A673 (cell line): ENCODE results near the gene MED23. TPM values are rescaled to one million over a fixed set of nuclear protein-coding genes. Genes with fewer than 3 reads are reported as not detected.
A peak's percentile ranks its signal among the peaks of the same experiment; 100 is the strongest.

Experiments
- Bru-seq: library from RNA; stranded (reverse); fragments of 400-500 nt; gene quantifications from one replicate; lab custom pipeline; 2021; lab: Mats Ljungman, UMichigan
- BruChase-seq, 2 experiments: library from RNA; stranded (reverse); fragments of 400-500 nt; gene quantifications; one replicate each; lab custom pipeline; 2021; lab: Mats Ljungman, UMichigan
- BruUV-seq: library from RNA; stranded (reverse); fragments of 400-500 nt; replicated peaks from 2 replicates; lab custom pipeline; 2021; lab: Mats Ljungman, UMichigan
- CTCF ChIA-PET: fragments of 300-600 bp; sonication (Branson Sonifier 250); formaldehyde crosslinking; loops from one replicate; lab custom pipeline; 2022; ENCODE audit warnings: antibody characterized with exemption; lab: Charles Lee
- POLR2A ChIA-PET: fragments of 300-600 bp; sonication (Branson Sonifier 250); formaldehyde crosslinking; loops from one replicate; lab custom pipeline; 2022; ENCODE audit warnings: antibody characterized with exemption; ENCODE audit not compliant: low non-redundant PET; lab: Charles Lee
- DNase-seq: peaks from one replicate; pipeline ENCODE4 v3.0.0-alpha.2; 2015; ENCODE audit warnings: low spot score
- H3K27ac ChIP-seq: fragments of 200-600 bp; sonication (generic); 2 replicates; pipeline ENCODE4 v1.5.1; 2016; ENCODE audit warnings: mixed run types, low read depth, mild to moderate bottlenecking, mixed read lengths, antibody characterized with exemption, low read length; ENCODE audit not compliant: poor library complexity, severe bottlenecking
- H3K27me3 ChIP-seq: fragments of 200-600 bp; sonication (generic); replicated peaks from 2 replicates; pipeline ENCODE4 v1.6.1; 2017; ENCODE audit warnings: mixed run types, low read depth, mild to moderate bottlenecking, mixed read lengths, antibody characterized with exemption, low read length; ENCODE audit not compliant: insufficient read depth, poor library complexity
- H3K36me3 ChIP-seq: fragments of 200-600 bp; sonication (generic); 2 replicates; pipeline ENCODE4 v1.6.1; 2016; ENCODE audit warnings: mixed run types, mild to moderate bottlenecking, mixed read lengths, antibody characterized with exemption, low read length; ENCODE audit not compliant: insufficient read depth, poor library complexity, severe bottlenecking
- H3K4me1 ChIP-seq: fragments of 200-600 bp; sonication (generic); 2 replicates; pipeline ENCODE4 v1.6.1; 2017; ENCODE audit warnings: mixed run types, mild to moderate bottlenecking, mixed read lengths, antibody characterized with exemption, low read length; ENCODE audit not compliant: insufficient read depth, poor library complexity, severe bottlenecking
- H3K4me3 ChIP-seq: fragments of 200-600 bp; sonication (generic); 2 replicates; pipeline ENCODE4 v1.5.1; 2016; ENCODE audit warnings: low read depth, mixed run types, mild to moderate bottlenecking, mixed read lengths, low read length; ENCODE audit not compliant: poor library complexity, severe bottlenecking
- H3K9me3 ChIP-seq: fragments of 200-600 bp; sonication (generic); 2 replicates; pipeline ENCODE4 v1.6.1; 2016; ENCODE audit warnings: mixed run types, low read depth, mild to moderate bottlenecking, mixed read lengths, antibody characterized with exemption, low read length; ENCODE audit not compliant: poor library complexity, severe bottlenecking
- CTCF ChIP-seq: fragments of 300-800, 200-600 bp; sonication (generic); conservative IDR thresholded peaks from 2 replicates; pipeline ENCODE4 v1.5.1; 2017; ENCODE audit warnings: low read depth, mild to moderate bottlenecking, antibody characterized with exemption, low read length, moderate library complexity, mixed read lengths
- EZH2 ChIP-seq: fragments of 200-600 bp; sonication (generic); IDR thresholded peaks from 2 replicates; pipeline ENCODE4 v1.6.1; 2017; ENCODE audit warnings: borderline replicate concordance, low read depth, mild to moderate bottlenecking, mixed read lengths, antibody characterized with exemption, low read length; ENCODE audit not compliant: poor library complexity, severe bottlenecking
- intact Hi-C: fragments of 100-400 bp; cut with micrococcal nuclease; formaldehyde crosslinking; loops from one replicate; pipeline ENCODE4 v1.10.0; 2022; ENCODE audit not compliant: unreplicated experiment
- long read RNA-seq: library from polyadenylated mRNA; stranded (forward); transcript quantifications from one replicate; pipeline ENCODE4 v2.0.0, GENCODE V29; 2022
- total RNA-seq: library from RNA; stranded (reverse); gene quantifications from 2 replicates; pipeline ENCODE4 v1.2.3, GENCODE V29; 2021

The MED23 gene
- total RNA-seq, result 31.7 and 32.3 TPM in 2 replicates
- percentile 89 among the genes with signal in this experiment for Bru-seq, nascent RNA
- percentile 89 among the genes with signal in this experiment for BruChase-seq, experiment 1, labeled RNA remaining after a 2-hour chase
- BruChase-seq, experiment 2, labeled RNA remaining after a 6-hour chase, result percentile 74 among the genes with signal in this experiment
- long read RNA-seq, full-length matches to known transcripts, result 20 of 65 reads
- long read RNA-seq, partial matches to known transcripts, result 26 of 65 reads
- long read RNA-seq, other reads (novel, unspliced or antisense), result 19 of 65 reads

GRCh38 chr6:131627724-131628682 is at the start of gene MED23:
Gene MED23, minus strand, starts transcription at chr6:131628242. Its CDS starts 193 bp downstream, at chr6:131628049.
- H3K36me3 ChIP-seq, result peaks cover 29% of the 10 kb centered on the region
- DNase-seq, result peak; percentile 96
- peak within 1 kb of the TSS; percentile 72 for H3K4me3 ChIP-seq
- CTCF ChIA-PET, result interaction anchor here (0.5 to 1.8 kb wide), 16 partner anchors 9 to 755 kb away, joined by 3 to 8 read pairs (median 4); partner anchors contain the start of gene ENPP3
- H3K27ac ChIP-seq, result peak within 1 kb of the TSS; percentile 64
- no peaks in the 10 kb centered on the region for H3K27me3 ChIP-seq
- no TSS peak for BruUV-seq
- TF ChIP-seq CTCF, result peak; percentile 100
- TF ChIP-seq EZH2, result no peak
- no peaks in the 10 kb centered on the region for H3K9me3 ChIP-seq
- peaks cover 17% of the 10 kb centered on the region for H3K4me1 ChIP-seq
- POLR2A ChIA-PET, result interaction anchor here (0.6 kb wide), 2 partner anchors 43 to 421 kb away, joined by 3 to 4 read pairs; no protein-coding TSS in a partner anchor
- intact Hi-C loops, result loop anchor here (2.0 to 5.0 kb wide), 3 partner anchors 246 to 743 kb away; no protein-coding TSS in a partner anchor

- ChIA-PET POLR2A (no interaction called here), CTCF (no interaction called here)
- Histone ChIP-seq H3K4me1 (no peaks in the 10 kb centered on the region), H3K27me3 (no peaks in the 10 kb centered on the region), H3K9me3 (no peaks in the 10 kb centered on the region), H3K36me3 (no peaks in the 10 kb centered on the region), H3K4me3 (no peak overlapping the region), H3K27ac (no peak overlapping the region)
- DNase-seq, result no peak
- intact Hi-C loops, result no loop called here
- TF ChIP-seq CTCF, result no peak
- TF ChIP-seq EZH2, result no peak
- BruUV-seq, result no TSS peak
Measured at GRCh38 chr6:131673184-131673583, 45.1 kb upstream of the MED23 start.

GRCh38 chr6:131669891-131670290 is 41.8 kb upstream of the MED23 start:
- H3K27ac ChIP-seq, result no peak overlapping the region
- no peak for DNase-seq
- ChIA-PET CTCF (no interaction called here), POLR2A (no interaction called here)
- no peaks in the 10 kb centered on the region for H3K27me3 ChIP-seq
- H3K4me1 ChIP-seq, result no peaks in the 10 kb centered on the region
- no TSS peak for BruUV-seq
- H3K9me3 ChIP-seq, result no peaks in the 10 kb centered on the region
- intact Hi-C loops, result no loop called here
- H3K4me3 ChIP-seq, result no peak overlapping the region
- TF ChIP-seq EZH2 (no peak), CTCF (no peak)
- no peaks in the 10 kb centered on the region for H3K36me3 ChIP-seq
